Esophagus muscularis mucosa (tissue), 4 donors: Measurements from ENCODE around the gene LRTM2. TPM values are rescaled to one million over a fixed set of nuclear protein-coding genes. Genes with fewer than 3 reads are reported as not detected.

Experiments
- DNase-seq: peaks from one replicate; pipeline ENCODE4 v3.0.0-alpha.2; 2017; ENCODE audit errors: extremely low spot score
- H3K27ac ChIP-seq, 4 donors: fragments of 200-600 bp; sonication (generic); replicated peaks in 1 of 4; 1 replicate in 3 of 4; 2 replicates in 1 of 4; pipeline ENCODE4 v1.5.1; 2016 to 2019; ENCODE audit warnings: mild to moderate bottlenecking in 1 of 4
- H3K27me3 ChIP-seq, 4 donors: fragments of 200-600 bp; sonication (generic); one replicate each; pipeline versions ENCODE4 v1.5.1 to v1.6.0; 2016 to 2019
- H3K36me3 ChIP-seq, 4 donors: fragments of 200-600 bp; sonication (generic); one replicate each; pipeline ENCODE4 v1.5.1; 2016 to 2019
- H3K4me1 ChIP-seq, 4 donors: fragments of 200-600 bp; sonication (generic); one replicate each; pipeline ENCODE4 v1.5.1; 2016 to 2019
- H3K4me3 ChIP-seq, 4 donors: fragments of 200-600 bp; sonication (generic); 1 replicate in 2 of 4; 2 replicates in 2 of 4; pipeline ENCODE4 v1.5.1; 2016 to 2019; ENCODE audit warnings: mild to moderate bottlenecking in 4 of 4, moderate library complexity in 1 of 4
- H3K9me3 ChIP-seq, 4 donors: fragments of 200-600 bp; sonication (generic); 1 replicate in 3 of 4; 2 replicates in 1 of 4; pipeline ENCODE4 v1.5.1; 2016 to 2019
- CTCF ChIP-seq, 3 experiments: fragments of 200-600 bp in 2 of 3; fragments of 450-650 bp in 1 of 3; sonication (generic) in 2 of 3; IDR thresholded peaks; one replicate each; pipeline ENCODE4 v1.5.1; 2017 to 2019; ENCODE audit warnings: antibody characterized with exemption in 3 of 3, mild to moderate bottlenecking in 2 of 3, moderate library complexity in 1 of 3
- EP300 ChIP-seq: sonication (generic); formaldehyde crosslinking; IDR thresholded peaks from one replicate; pipeline ENCODE4 v1.6.1; 2017; ENCODE audit warnings: antibody characterized with exemption
- POLR2A ChIP-seq: fragments of 450-650 bp; IDR thresholded peaks from one replicate; pipeline ENCODE4 v1.6.1; 2017; ENCODE audit warnings: antibody characterized with exemption, moderate library complexity, mild to moderate bottlenecking, low read depth
- POLR2AphosphoS5 ChIP-seq, 2 donors: sonication (generic); formaldehyde crosslinking; IDR thresholded peaks; one replicate each; pipeline ENCODE4 v1.6.1; 2017; ENCODE audit warnings: antibody characterized with exemption in 2 of 2
- WGBS: methylation state at CpG from one replicate; pipeline ENCODE4 v1.1.5; 2018; 5-methylcytosine and 5-hydroxymethylcytosine counted together
- intact Hi-C: fragments of 100-400 bp; cut with DNase I; formaldehyde crosslinking; loops from one replicate; pipeline ENCODE4 v1.15.1; 2023
- total RNA-seq, 4 donors: library from RNA; depleted of rRNA; stranded (reverse); fragments of >200 nt; gene quantifications; one replicate each; pipeline versions ENCODE4 v1.1.0 to v1.2.1, GENCODE V29; 2016

Gene LRTM2
- total RNA-seq, 4 donors from 2014 or later, result 0.17 TPM; not detected in 3

- intact Hi-C loops, result no loop called here
- Histone ChIP-seq H3K27me3 (no peaks in the 10 kb centered on the region), H3K9me3 (no peaks in the 10 kb centered on the region), H3K27ac (no peak overlapping the region), H3K4me3 (no peak overlapping the region), H3K4me1 (no peaks in the 10 kb centered on the region), H3K36me3 (no peaks in the 10 kb centered on the region)
- TF ChIP-seq POLR2AphosphoS5 (IDR thresholded peaks at IDR 0.05) (no peak), POLR2A (no peak), CTCF (IDR thresholded peaks at IDR 0.05) (no peak), EP300 (no peak)
- WGBS, result 96% methylated on average over 5 of the region's 10 CpGs
- peak; percentile 78 for DNase-seq
These were observed 59.3 kb downstream of the LRTM2 start for GRCh38 chr12:1879633-1880032.

GRCh38 chr12:1880153-1880845, 59.9 kb downstream of the LRTM2 start:
- H3K4me3 ChIP-seq, result no peak overlapping the region
- intact Hi-C loops, result no loop called here
- no peak overlapping the region for H3K27ac ChIP-seq
- H3K36me3 ChIP-seq, result no peaks in the 10 kb centered on the region
- peak; percentile 66 for DNase-seq
- no peaks in the 10 kb centered on the region for H3K4me1 ChIP-seq
- TF ChIP-seq POLR2AphosphoS5 (IDR thresholded peaks at IDR 0.05) (no peak), CTCF (IDR thresholded peaks at IDR 0.05) (no peak), EP300 (no peak), POLR2A (no peak)
- H3K27me3 ChIP-seq, result no peaks in the 10 kb centered on the region
- WGBS, result 95% methylated on average over 11 of the region's 18 CpGs
- H3K9me3 ChIP-seq, result no peaks in the 10 kb centered on the region

- Histone ChIP-seq H3K9me3 (no peaks in the 10 kb centered on the region), H3K36me3 (no peaks in the 10 kb centered on the region), H3K4me1 (no peaks in the 10 kb centered on the region), H3K27me3 (no peaks in the 10 kb centered on the region), H3K27ac (no peak overlapping the region), H3K4me3 (no peak overlapping the region)
- WGBS, result 91% methylated on average over 7 of the region's 7 CpGs
- intact Hi-C loops, result no loop called here
- DNase-seq, result peak; percentile 86
- TF ChIP-seq POLR2AphosphoS5 (IDR thresholded peaks at IDR 0.05), result no peak
- TF ChIP-seq EP300, result no peak
- TF ChIP-seq CTCF (IDR thresholded peaks at IDR 0.05), result no peak
- no peak for TF ChIP-seq POLR2A
These were observed 60.5 kb downstream of the LRTM2 start for GRCh38 chr12:1880876-1881275.

- no peak for TF ChIP-seq POLR2A
- TF ChIP-seq CTCF (IDR thresholded peaks at IDR 0.05), result no peak
- TF ChIP-seq POLR2AphosphoS5 (IDR thresholded peaks at IDR 0.05), result no peak
- no peak for TF ChIP-seq EP300
- no peaks in the 10 kb centered on the region for H3K4me1 ChIP-seq
- intact Hi-C loops, result no loop called here
- peak; percentile 86 for DNase-seq
- H3K4me3 ChIP-seq, result no peak overlapping the region
- no peaks in the 10 kb centered on the region for H3K9me3 ChIP-seq
- no peaks in the 10 kb centered on the region for H3K27me3 ChIP-seq
- no peaks in the 10 kb centered on the region for H3K36me3 ChIP-seq
- H3K27ac ChIP-seq, result no peak overlapping the region
- WGBS, result 81% methylated on average over 8 of the region's 8 CpGs
These were observed 60.9 kb downstream of the LRTM2 start for GRCh38 chr12:1881301-1881700.

GRCh38 chr12:1881936-1882335, 61.6 kb downstream of the LRTM2 start:
- H3K27ac ChIP-seq, result no peak overlapping the region
- TF ChIP-seq POLR2AphosphoS5 (IDR thresholded peaks at IDR 0.05) (no peak), CTCF (IDR thresholded peaks at IDR 0.05) (no peak), EP300 (no peak), POLR2A (no peak)
- WGBS, result 53% methylated on average over 3 of the region's 3 CpGs
- peak; percentile 50 for DNase-seq
- no peaks in the 10 kb centered on the region for H3K36me3 ChIP-seq
- H3K9me3 ChIP-seq, result no peaks in the 10 kb centered on the region
- no peaks in the 10 kb centered on the region for H3K4me1 ChIP-seq
- intact Hi-C loops, result no loop called here
- H3K27me3 ChIP-seq, result no peaks in the 10 kb centered on the region
- H3K4me3 ChIP-seq, result no peak overlapping the region
